Measurements from ENCODE around the gene FNDC3B. TPM values are rescaled to one million over a fixed set of nuclear protein-coding genes. Genes with fewer than 3 reads are reported as not detected.

FNDC3B gene
- total and polyA plus RNA-seq, 4 donors = 23.3 to 74.2 (median 32.9) TPM

DNA sequence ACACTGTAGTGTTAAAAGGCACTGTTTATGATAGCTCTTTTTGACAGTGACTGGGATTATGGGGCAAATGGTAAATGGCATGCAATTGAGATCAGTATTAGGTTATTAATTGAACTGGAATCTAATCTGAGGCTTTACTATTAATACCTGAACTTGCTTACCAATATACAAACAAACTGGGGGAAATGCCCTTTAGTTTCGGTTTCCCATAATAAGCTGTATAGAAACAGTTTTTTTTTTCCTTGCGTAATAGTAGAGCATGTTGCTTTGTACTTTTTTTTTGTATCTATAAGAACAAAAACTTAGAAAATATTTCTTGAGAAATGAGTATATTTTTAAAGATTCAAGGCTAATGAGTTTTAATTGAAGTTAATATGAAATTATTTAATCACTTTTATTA is 95.0 kb downstream of the FNDC3B start:
- no peak for DNase-seq (ENCODE audit: low spot score)
- Histone ChIP-seq H3K9me3 (ENCODE audit: control insufficient read depth in 4 of 4, low read length in 3 of 4) (no peaks in the 10 kb centered on the region), H3K36me3 (ENCODE audit: control insufficient read depth in 4 of 4, insufficient read depth in 3 of 4, low read depth in 1 of 4, low read length in 3 of 4) (peaks cover 0 to 4% (median 1%) of the 10 kb centered on the region in 4 donors), H3K27ac (ENCODE audit: low read depth in 1 of 2, low read length in 2 of 2) (peak overlapping the region; percentile 52 to 95), H3K27me3 (ENCODE audit: control insufficient read depth in 4 of 4, insufficient read depth in 4 of 4, low read length in 3 of 4) (no peaks in the 10 kb centered on the region), H3K4me1 (ENCODE audit: control insufficient read depth in 4 of 4, insufficient read depth in 4 of 4, low read length in 3 of 4) (peaks cover 2 to 32% (median 8%) of the 10 kb centered on the region in 4 donors), H3K9ac (ENCODE audit: low read depth in 1 of 2, low read length in 2 of 2) (peak overlapping the region in 1 of 2 donors; percentile 57), H3K4me3 (ENCODE audit: low read depth in 1 of 3, low read length in 3 of 3) (no peak overlapping the region)
- WGBS = 39% methylated on average over 2 of the region's 2 CpGs
- TF ChIP-seq, protein P1, sequence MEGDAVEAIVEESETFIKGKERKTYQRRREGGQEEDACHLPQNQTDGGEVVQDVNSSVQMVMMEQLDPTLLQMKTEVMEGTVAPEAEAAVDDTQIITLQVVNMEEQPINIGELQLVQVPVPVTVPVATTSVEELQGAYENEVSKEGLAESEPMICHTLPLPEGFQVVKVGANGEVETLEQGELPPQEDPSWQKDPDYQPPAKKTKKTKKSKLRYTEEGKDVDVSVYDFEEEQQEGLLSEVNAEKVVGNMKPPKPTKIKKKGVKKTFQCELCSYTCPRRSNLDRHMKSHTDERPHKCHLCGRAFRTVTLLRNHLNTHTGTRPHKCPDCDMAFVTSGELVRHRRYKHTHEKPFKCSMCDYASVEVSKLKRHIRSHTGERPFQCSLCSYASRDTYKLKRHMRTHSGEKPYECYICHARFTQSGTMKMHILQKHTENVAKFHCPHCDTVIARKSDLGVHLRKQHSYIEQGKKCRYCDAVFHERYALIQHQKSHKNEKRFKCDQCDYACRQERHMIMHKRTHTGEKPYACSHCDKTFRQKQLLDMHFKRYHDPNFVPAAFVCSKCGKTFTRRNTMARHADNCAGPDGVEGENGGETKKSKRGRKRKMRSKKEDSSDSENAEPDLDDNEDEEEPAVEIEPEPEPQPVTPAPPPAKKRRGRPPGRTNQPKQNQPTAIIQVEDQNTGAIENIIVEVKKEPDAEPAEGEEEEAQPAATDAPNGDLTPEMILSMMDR (IDR thresholded peaks at IDR 0.05; ENCODE audit: low read depth, low read length, missing input control) = no peak
- no peak for TF ChIP-seq GABPA (IDR thresholded peaks at IDR 0.05 in 1 of 2, conservative IDR thresholded peaks at IDR 0.05 in 1 of 2)
- no peak for TF ChIP-seq EGR1 (IDR thresholded peaks at IDR 0.05; ENCODE audit: low read depth in 2 of 2)
- peak; percentile 8 to 14 for TF ChIP-seq HNF4A (conservative IDR thresholded peaks at IDR 0.05)
- TF ChIP-seq FOXA1 (IDR thresholded peaks at IDR 0.05) = no peak
- TF ChIP-seq TAF1 (conservative IDR thresholded peaks at IDR 0.05) = no peak
- TF ChIP-seq YY1 (IDR thresholded peaks at IDR 0.05) = no peak
- TF ChIP-seq REST (IDR thresholded peaks at IDR 0.05) = no peak
- TF ChIP-seq SP1 (IDR thresholded peaks at IDR 0.05) = no peak
- TF ChIP-seq RXRA (IDR thresholded peaks at IDR 0.05) = peak in 1 of 2 donors; percentile 38
- no peak for TF ChIP-seq HNF4G (IDR thresholded peaks at IDR 0.05)
- peak in 1 of 2 donors; percentile 11 for TF ChIP-seq JUND (IDR thresholded peaks at IDR 0.05)
- no peak for TF ChIP-seq ZBTB33 (IDR thresholded peaks at IDR 0.05)
- peak in 1 of 2 donors; percentile 9 for TF ChIP-seq RAD21 (IDR thresholded peaks at IDR 0.05)
- TF ChIP-seq NR2F2 (IDR thresholded peaks at IDR 0.05) = no peak
- TF ChIP-seq, protein P2, sequence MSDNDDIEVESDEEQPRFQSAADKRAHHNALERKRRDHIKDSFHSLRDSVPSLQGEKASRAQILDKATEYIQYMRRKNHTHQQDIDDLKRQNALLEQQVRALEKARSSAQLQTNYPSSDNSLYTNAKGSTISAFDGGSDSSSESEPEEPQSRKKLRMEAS (IDR thresholded peaks at IDR 0.05) = peak; percentile 21
- TF ChIP-seq, protein P3, sequence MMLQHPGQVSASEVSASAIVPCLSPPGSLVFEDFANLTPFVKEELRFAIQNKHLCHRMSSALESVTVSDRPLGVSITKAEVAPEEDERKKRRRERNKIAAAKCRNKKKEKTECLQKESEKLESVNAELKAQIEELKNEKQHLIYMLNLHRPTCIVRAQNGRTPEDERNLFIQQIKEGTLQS (IDR thresholded peaks at IDR 0.05) = no peak
- no peak for TF ChIP-seq FOXA2 (IDR thresholded peaks at IDR 0.05)

All from liver (tissue), 9 donors.